H1 (cell line): ENCODE data around the gene SH3TC2. TPM values are rescaled to one million over a fixed set of nuclear protein-coding genes. Genes with fewer than 3 reads are reported as not detected.

Experiments
- CTCF ChIA-PET: fragments of 300-600 bp; sonication (Branson Sonifier 250); formaldehyde crosslinking; loops from one replicate; lab custom pipeline; 2021; ENCODE audit not compliant: partially characterized antibody; lab: Charles Lee
- POLR2A ChIA-PET: fragments of 300-600 bp; sonication (Branson Sonifier 250); formaldehyde crosslinking; loops from one replicate; lab custom pipeline; 2021; ENCODE audit warnings: inconsistent platforms; ENCODE audit not compliant: partially characterized antibody; lab: Charles Lee
- DNase-seq, 2 experiments: peaks; one replicate each; pipeline versions ENCODE4 v3.0.0 to v3.0.0-alpha.2; 2010 to 2022; ENCODE audit warnings: low spot score in 2 of 2, low read depth in 1 of 2, mixed read lengths in 1 of 2
- FAIRE-seq: peaks from 2 replicates; lab custom pipeline; 2011; peaks lifted over from hg19 to GRCh38; lab: Jason Lieb, UNC
- H2AFZ ChIP-seq: 2 replicates; pipeline ENCODE4 v1.8.1; 2012; ENCODE audit warnings: low read length, inconsistent platforms
- H2AK5ac ChIP-seq: 2 replicates; pipeline ENCODE4 v1.6.1; 2013; ENCODE audit warnings: low read depth, low read length
- H2BK120ac ChIP-seq: replicated peaks from 2 replicates; pipeline ENCODE3; 2013; ENCODE audit warnings: low read depth, low read length, inconsistent platforms
- H2BK12ac ChIP-seq: 2 replicates; pipeline ENCODE4 v1.6.1; 2013; ENCODE audit warnings: low read depth, low read length
- H2BK15ac ChIP-seq: 2 replicates; pipeline ENCODE4 v1.6.1; 2013; ENCODE audit warnings: low read length
- H2BK20ac ChIP-seq: 2 replicates; pipeline ENCODE4 v1.6.1; 2013; ENCODE audit warnings: low read length
- H2BK5ac ChIP-seq: 2 replicates; pipeline ENCODE4 v1.6.1; 2013; ENCODE audit warnings: low read depth, low read length
- H3K14ac ChIP-seq: 2 replicates; pipeline ENCODE4 v1.6.1; 2013; ENCODE audit warnings: inconsistent platforms; ENCODE audit not compliant: insufficient read length
- H3K18ac ChIP-seq: 2 replicates; pipeline ENCODE4 v1.6.1; 2013; ENCODE audit warnings: low read length; ENCODE audit errors: extremely low read depth
- H3K23ac ChIP-seq: 2 replicates; pipeline ENCODE4 v1.6.1; 2013; ENCODE audit warnings: inconsistent platforms; ENCODE audit not compliant: insufficient read length
- H3K23me2 ChIP-seq: 2 replicates; pipeline ENCODE4 v1.6.1; 2013; ENCODE audit warnings: low read depth, low read length
- H3K27ac ChIP-seq: 2 replicates; pipeline ENCODE4 v1.6.1; 2011; ENCODE audit warnings: low read depth, low read length, inconsistent platforms
- H3K27me3 ChIP-seq, 4 experiments: replicated peaks in 1 of 4; 1 replicate in 1 of 4; 2 replicates in 3 of 4; pipeline versions ENCODE4 v1.6.1 to v1.8.1; 2011 to 2013; ENCODE audit warnings: low read length in 3 of 4, mild to moderate bottlenecking in 3 of 4, inconsistent platforms in 2 of 4, mixed read lengths in 2 of 4, moderate library complexity in 1 of 4; ENCODE audit not compliant: control insufficient read depth in 3 of 4, insufficient read depth in 3 of 4; ENCODE audit errors: extremely low read depth in 1 of 4
- H3K36me3 ChIP-seq, 4 experiments: 2 replicates each; pipeline versions ENCODE4 v1.6.1 to v1.8.1; 2011 to 2013; ENCODE audit warnings: mild to moderate bottlenecking in 4 of 4, low read length in 3 of 4, moderate library complexity in 2 of 4, control low read depth in 1 of 4, inconsistent platforms in 1 of 4; ENCODE audit not compliant: insufficient read depth in 4 of 4, control insufficient read depth in 2 of 4
- H3K4ac ChIP-seq: replicated peaks from 2 replicates; pipeline ENCODE3; 2013; ENCODE audit warnings: low read length, low read depth, mixed read lengths, inconsistent platforms; ENCODE audit not compliant: insufficient read length
- H3K4me1 ChIP-seq, 4 experiments: replicated peaks in 1 of 4; 1 replicate in 1 of 4; 2 replicates in 3 of 4; pipeline versions ENCODE4 v1.6.1 to v1.8.1; 2011 to 2013; ENCODE audit warnings: low read length in 3 of 4, inconsistent platforms in 2 of 4, mixed read lengths in 1 of 4; ENCODE audit not compliant: insufficient read depth in 4 of 4, control insufficient read depth in 3 of 4
- H3K4me2 ChIP-seq, 2 experiments: 2 replicates each; pipeline versions ENCODE4 v1.6.1 to v1.8.1; 2011 to 2013; ENCODE audit warnings: low read depth in 2 of 2, low read length in 2 of 2, control low read depth in 1 of 2, inconsistent platforms in 1 of 2, mild to moderate bottlenecking in 1 of 2; ENCODE audit not compliant: insufficient read depth in 1 of 2
- H3K4me3 ChIP-seq, 4 experiments: fragments of 200-600, 300-600 bp in 1 of 4; sonication (generic), shearing (Covaris generic), sonication (Bioruptor Twin) in 1 of 4; 2 replicates each; pipeline versions ENCODE4 v1.5.1 to v1.8.1; 2011 to 2016; ENCODE audit warnings: low read length in 4 of 4, low read depth in 3 of 4, control low read depth in 2 of 4, inconsistent platforms in 2 of 4, mild to moderate bottlenecking in 2 of 4, mixed read lengths in 1 of 4, moderate library complexity in 1 of 4; ENCODE audit not compliant: insufficient read depth in 2 of 4; ENCODE audit errors: extremely low read depth in 1 of 4
- H3K56ac ChIP-seq: replicated peaks from 2 replicates; pipeline ENCODE3; 2013; ENCODE audit warnings: low read depth, mild to moderate bottlenecking, mixed read lengths, low read length, inconsistent platforms; ENCODE audit not compliant: insufficient read length
- H3K79me1 ChIP-seq: 2 replicates; pipeline ENCODE4 v1.6.1; 2013; ENCODE audit warnings: low read depth, low read length, control low read depth
- H3K79me2 ChIP-seq, 2 experiments: 2 replicates each; pipeline versions ENCODE4 v1.6.1 to v1.8.1; 2012 to 2013; ENCODE audit warnings: low read length in 2 of 2, mild to moderate bottlenecking in 2 of 2, inconsistent platforms in 1 of 2; ENCODE audit not compliant: insufficient read depth in 2 of 2, control insufficient read depth in 1 of 2
- H3K9ac ChIP-seq, 4 experiments: replicated peaks in 1 of 4; 1 replicate in 1 of 4; 2 replicates in 3 of 4; pipeline versions ENCODE4 v1.6.1 to v1.8.1; 2011 to 2013; ENCODE audit warnings: low read depth in 3 of 4, low read length in 3 of 4, control low read depth in 2 of 4, mild to moderate bottlenecking in 2 of 4, moderate library complexity in 2 of 4, inconsistent platforms in 1 of 4; ENCODE audit errors: extremely low read depth in 1 of 4
- H3K9me3 ChIP-seq, 2 experiments: 2 replicates each; pipeline versions ENCODE4 v1.6.1 to v1.8.1; 2012 to 2013; ENCODE audit warnings: mild to moderate bottlenecking in 2 of 2, moderate library complexity in 2 of 2, control low read depth in 1 of 2, inconsistent platforms in 1 of 2, low read depth in 1 of 2, low read length in 1 of 2, mixed read lengths in 1 of 2; ENCODE audit not compliant: insufficient read depth in 2 of 2
- H4K20me1 ChIP-seq, 2 experiments: replicated peaks in 1 of 2; 2 replicates each; pipeline versions ENCODE3 to v1.8.1; 2011 to 2013; ENCODE audit warnings: inconsistent platforms in 2 of 2, low read length in 2 of 2, mild to moderate bottlenecking in 1 of 2; ENCODE audit not compliant: insufficient read depth in 2 of 2, control insufficient read depth in 1 of 2
- H4K5ac ChIP-seq: 2 replicates; pipeline ENCODE4 v1.6.1; 2013; ENCODE audit warnings: low read length, low read depth, mixed read lengths, inconsistent platforms; ENCODE audit not compliant: insufficient read length
- H4K8ac ChIP-seq: 2 replicates; pipeline ENCODE4 v1.8.0; 2013; ENCODE audit warnings: mild to moderate bottlenecking, moderate library complexity, low read length, inconsistent platforms; ENCODE audit not compliant: insufficient read depth; ENCODE audit errors: extremely low read depth
- H4K91ac ChIP-seq: replicated peaks from 2 replicates; pipeline ENCODE3; 2013; ENCODE audit warnings: low read length, mixed read lengths, inconsistent platforms; ENCODE audit not compliant: insufficient read length
- HDAC6 ChIP-seq: IDR thresholded peaks from one replicate; pipeline ENCODE4 v1.7.1; 2012; ENCODE audit warnings: low read depth, mild to moderate bottlenecking, inconsistent platforms, low read length, moderate library complexity
- YY1 ChIP-seq: IDR thresholded peaks from 2 replicates; pipeline ENCODE4 v1.6.1; 2011; ENCODE audit warnings: low read depth, mild to moderate bottlenecking, low read length
- polyA plus RNA-seq, 7 experiments: library from polyadenylated mRNA; depleted of rRNA in 3 of 7; stranded (reverse) in 5 of 7; unstranded in 2 of 7; fragments of >200 nt in 5 of 7; fragments of 200-250 nt in 2 of 7; gene quantifications; 1 replicate in 5 of 7; 2 replicates in 1 of 7; 4 replicates in 1 of 7; pipeline versions ENCODE4 v1.2.1 to v1.2.3, GENCODE V29; 2011 to 2013; ENCODE audit warnings: missing spikeins in 2 of 7, mixed read lengths in 2 of 7
- total RNA-seq: library from RNA; stranded (reverse); fragmentation: NEBNext Ultra II Directional; extraction: Animal tissue kit (Norgen Biotek cat#: 25700); gene quantifications from 2 replicates; pipeline ENCODE4 v1.2.1, GENCODE V29; 2021

The SH3TC2 gene
- total and polyA plus RNA-seq, 2 of the 8 experiments (the other 6 are each of a cell fraction or from before 2014, with no cell fraction given): 0.11 to 0.80 TPM

DNA sequence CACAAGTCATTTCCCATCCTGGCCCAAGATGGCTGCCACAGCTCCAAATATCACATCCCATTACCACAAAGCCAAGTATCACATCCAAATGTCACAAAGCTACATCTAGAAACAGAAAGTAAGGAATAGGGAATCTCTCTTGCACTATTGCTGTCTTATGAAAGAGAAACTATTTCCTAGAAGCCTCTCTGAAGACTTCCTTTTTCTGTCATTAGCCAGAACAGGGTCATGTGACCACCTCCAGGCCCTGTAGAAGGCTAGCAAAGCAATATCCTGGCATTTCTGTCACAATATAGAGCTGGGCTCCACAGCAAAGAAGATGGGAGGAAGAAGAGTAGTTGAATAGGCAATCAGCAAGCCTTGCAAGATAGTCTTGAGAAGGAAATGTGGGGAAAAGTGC, 99.2 kb downstream of the SH3TC2 start:
- H2BK120ac ChIP-seq: no peak overlapping the region
- DNase-seq (peak in 1 of 2 experiments; percentile 0), FAIRE-seq (no peak)
- H3K56ac ChIP-seq: no peak overlapping the region
- no peak overlapping the region for H2AK5ac ChIP-seq
- H3K79me2 ChIP-seq: no peaks in the 10 kb centered on the region
- H3K23me2 ChIP-seq: no peaks in the 10 kb centered on the region
- H3K27me3 ChIP-seq: no peaks in the 10 kb centered on the region
- H2BK20ac ChIP-seq: no peak overlapping the region
- TF ChIP-seq YY1: 0 out of 2 replicates have a peak, but pooled peaks have one; percentile 22
- TF ChIP-seq HDAC6: no peak
- H3K79me1 ChIP-seq: no peaks in the 10 kb centered on the region
- H3K9me3 ChIP-seq: no peaks in the 10 kb centered on the region
- H4K8ac ChIP-seq: no peak overlapping the region
- H2BK12ac ChIP-seq: no peak overlapping the region
- H3K4ac ChIP-seq: no peak overlapping the region
- ChIA-PET POLR2A (no interaction called here), CTCF (interaction anchor here (0.7 to 25.4 kb wide), 10 partner anchors 9 to 223 kb away, joined by 3 to 433 read pairs (median 12); no protein-coding TSS in a partner anchor)
- H2BK5ac ChIP-seq: no peak overlapping the region
- 0 out of 2 replicates have a peak overlapping the region, but pooled peaks have one; percentile 33 for H2AFZ ChIP-seq
- no peaks in the 10 kb centered on the region for H4K20me1 ChIP-seq
- no peak overlapping the region for H3K23ac ChIP-seq
- H4K91ac ChIP-seq: no peak overlapping the region
- H3K4me1 ChIP-seq: no peaks in the 10 kb centered on the region
- H3K9ac ChIP-seq: no peak overlapping the region
- no peak overlapping the region for H2BK15ac ChIP-seq
- H3K14ac ChIP-seq: no peak overlapping the region
- H3K18ac ChIP-seq: no peak overlapping the region
- H3K4me2 ChIP-seq: no peak overlapping the region
- no peaks in the 10 kb centered on the region for H3K36me3 ChIP-seq
- H4K5ac ChIP-seq: no peak overlapping the region
- H3K27ac ChIP-seq: no peak overlapping the region
- H3K4me3 ChIP-seq: no peak overlapping the region
